ENCODE measurements around the gene NDUFB5.

Gene NDUFB5

DNA sequence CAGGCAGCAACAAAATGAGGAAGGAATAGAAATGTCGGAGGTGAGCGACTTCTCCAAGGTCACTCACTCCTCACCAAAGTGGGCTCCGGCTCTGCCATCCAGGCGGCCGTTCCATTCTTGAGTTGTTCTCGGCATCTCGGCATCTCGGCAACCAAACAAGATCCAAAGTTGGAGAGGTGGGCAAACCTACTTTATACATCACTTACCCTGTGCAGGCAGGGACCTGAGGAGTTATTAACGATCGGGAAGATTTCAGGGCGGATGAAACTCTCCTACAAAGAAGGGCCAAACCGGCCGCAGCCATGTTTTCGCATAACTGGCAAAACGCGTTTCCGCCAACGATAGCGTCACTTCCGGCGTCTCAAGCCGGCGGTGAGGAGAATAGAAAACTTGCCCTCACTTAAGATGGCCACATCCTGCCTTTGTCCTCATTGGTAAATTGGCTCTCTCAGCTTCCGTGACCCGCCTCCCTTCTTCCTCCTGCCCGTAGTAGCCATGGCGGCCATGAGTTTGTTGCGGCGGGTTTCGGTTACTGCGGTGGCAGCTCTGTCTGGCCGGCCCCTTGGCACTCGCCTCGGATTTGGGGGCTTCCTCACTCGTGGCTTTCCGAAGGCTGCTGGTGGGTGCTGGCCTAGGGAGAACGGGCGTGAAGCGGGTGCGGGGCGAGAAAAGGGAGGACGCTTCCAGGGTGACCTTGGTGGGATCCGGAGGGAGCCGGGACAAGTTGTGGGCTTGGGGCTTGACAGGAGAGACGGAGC, at the start of gene NDUFB5, which contains the start of gene MRPL47:
Gene NDUFB5, plus strand, starts transcription at position 474 of the 758 bp plus-strand sequence. Its CDS starts 22 bp downstream, at position 496.
Gene MRPL47, minus strand, starts transcription at position 318 of the 758 bp plus-strand sequence. Its CDS starts 14 bp downstream, at position 304.
- peak; percentile 90 for DNase-seq (ENCODE audit: low read depth)

DNA sequence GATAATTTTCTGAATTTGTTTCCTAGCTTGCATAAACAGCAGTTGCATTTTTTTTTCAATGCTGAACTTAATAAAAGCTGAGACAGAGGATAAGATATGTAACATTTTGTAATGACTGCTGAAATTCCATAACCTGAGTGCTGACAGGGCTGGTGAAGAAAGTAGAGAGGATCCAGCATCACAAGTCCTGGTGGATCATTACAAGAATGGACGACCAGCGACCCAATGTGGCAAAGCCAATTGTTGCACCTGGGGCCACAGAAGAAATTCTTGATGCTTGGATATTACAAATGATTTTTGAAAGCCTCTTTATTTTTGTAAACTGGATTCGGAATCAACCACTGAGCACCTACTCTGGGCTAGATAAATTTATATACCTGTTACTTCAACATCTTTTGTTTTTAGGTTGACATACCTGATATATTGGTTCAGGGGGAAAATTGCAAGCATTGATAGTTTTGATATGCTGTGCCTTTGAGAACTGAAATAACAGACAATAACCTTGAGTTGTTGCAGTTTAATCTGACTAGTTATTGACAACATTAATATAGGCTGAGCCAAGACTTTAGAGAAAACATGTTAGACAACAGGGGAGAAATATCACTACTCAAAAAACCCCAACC, 45.7 kb upstream of the NDUFB5 start:
- DNase-seq (ENCODE audit: low read depth) = no peak

DNA sequence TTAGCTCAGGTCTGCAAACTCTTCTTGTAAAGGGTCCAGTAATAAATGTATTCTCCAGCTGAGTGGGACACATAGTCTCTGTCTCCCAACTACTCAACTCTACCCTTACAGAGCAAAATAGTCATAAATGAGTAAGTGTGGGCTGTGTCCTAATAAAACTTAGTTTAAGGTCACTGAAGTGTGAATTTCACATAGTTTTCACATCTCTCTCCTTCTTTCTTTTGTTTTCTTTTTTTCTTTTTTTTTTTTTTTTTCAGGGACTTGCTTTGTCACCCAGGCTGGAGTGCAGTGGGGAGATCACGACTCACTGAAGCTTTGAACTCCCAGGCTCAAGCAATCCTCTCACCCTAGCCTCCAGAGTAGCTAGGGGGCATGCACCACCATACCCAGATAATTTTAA, 43.8 kb upstream of the NDUFB5 start:
- DNase-seq (ENCODE audit: low read depth) = no peak

DNA sequence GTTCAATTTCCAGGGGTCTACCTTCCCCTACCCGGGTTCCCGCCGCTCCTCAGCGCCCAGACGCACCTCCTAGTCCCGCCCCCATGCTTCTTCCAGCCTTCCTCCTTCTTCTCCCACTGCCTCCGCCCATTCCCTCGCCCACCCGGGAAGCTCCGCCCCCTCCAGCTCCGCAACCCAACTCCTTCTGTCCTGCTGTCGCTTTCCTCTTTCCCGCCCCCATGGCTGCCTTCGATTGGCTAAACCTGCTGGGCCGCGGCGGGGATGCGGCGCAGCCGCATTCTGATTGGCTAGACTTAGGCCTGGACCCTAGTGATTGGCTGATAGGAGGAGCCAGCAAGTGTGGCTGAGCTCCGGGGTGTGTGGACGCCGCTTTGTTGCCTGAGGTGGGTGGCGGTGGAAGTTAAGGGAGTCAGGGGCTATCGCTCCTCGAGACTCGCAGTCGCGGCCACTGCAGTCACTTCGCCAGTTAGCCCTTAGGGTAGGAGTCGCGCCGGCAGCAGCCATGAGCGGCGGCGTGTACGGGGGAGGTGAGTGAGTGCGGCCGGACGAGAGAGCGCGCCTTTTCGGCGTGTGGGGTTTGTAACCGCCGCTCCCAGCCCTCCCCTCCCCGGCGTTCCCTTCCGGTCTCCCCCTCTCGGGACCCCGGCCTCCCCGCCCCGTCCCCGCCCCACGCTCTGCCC, 41.9 kb upstream of the NDUFB5 start, which contains the start of gene ACTL6A:
Gene ACTL6A, plus strand, starts transcription at position 336 of the 680 bp plus-strand sequence. Its CDS starts 167 bp downstream, at position 503.
- DNase-seq (ENCODE audit: low read depth) = peak; percentile 97

DNA sequence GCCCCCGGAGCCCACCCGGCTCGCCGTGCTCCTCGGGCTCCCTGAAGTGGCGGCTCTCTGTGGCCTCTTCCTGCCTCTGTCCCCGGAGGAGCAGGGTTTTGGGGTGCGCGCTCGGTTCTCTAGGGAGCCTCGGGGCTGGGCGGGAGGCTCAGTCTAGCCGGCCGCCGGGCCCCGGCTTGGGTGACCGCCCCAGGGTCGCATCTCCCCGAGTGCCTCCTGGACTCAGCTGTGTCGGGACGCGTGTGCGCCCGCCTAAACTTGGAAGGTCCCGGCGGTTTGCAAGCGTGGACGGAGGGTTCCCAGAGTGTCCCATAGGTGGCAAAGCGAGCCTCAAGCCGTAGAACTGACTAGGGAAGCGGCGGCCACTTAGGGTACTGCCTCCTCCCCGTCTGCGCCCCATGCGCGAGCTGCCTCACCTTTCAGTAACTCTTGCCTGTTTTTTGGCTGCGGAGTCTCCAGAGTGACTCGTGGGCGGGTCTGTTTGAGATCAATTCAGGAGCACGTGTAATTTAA, 41.3 kb upstream of the NDUFB5 start:
- DNase-seq (ENCODE audit: low read depth) = peak; percentile 32

DNA sequence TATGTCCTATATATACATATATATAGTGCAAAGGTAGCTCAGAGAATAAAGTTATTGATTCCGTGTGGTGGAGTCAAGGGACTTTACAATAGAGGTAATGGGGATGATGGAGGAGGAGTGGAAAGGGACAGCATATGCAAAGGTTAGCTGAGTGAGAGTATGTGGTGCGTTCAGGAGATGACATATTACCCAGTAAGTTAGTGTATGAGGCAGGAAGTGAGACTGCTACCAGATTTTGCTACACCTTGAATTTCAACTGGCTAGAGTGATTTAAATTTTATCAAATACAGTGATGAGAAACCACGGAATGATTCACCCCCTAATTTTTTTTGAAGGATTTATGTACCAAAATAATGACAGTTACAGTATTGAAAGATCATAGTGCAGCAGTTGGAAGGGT, 39.1 kb upstream of the NDUFB5 start:
- DNase-seq (ENCODE audit: low read depth) = no peak

DNA sequence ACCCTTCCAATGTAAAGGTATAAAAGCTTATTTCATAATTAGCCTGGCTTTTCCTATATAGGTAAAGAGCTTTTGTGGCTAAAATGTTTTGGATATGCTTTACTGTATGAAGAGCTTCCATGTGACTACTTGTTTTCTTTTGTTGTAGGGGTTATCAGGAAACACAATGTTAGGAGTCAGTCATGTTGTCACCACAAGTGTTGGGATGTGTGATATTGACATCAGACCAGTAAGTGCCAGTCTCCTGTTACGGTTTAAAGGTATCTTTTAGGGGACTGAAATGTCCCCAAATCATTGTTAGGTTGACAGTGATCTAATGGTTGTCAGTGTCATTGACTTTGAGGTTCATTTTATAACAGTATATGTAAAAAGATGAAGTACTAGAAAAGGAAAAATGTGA, 23.6 kb upstream of the NDUFB5 start:
- DNase-seq (ENCODE audit: low read depth) = no peak

DNA sequence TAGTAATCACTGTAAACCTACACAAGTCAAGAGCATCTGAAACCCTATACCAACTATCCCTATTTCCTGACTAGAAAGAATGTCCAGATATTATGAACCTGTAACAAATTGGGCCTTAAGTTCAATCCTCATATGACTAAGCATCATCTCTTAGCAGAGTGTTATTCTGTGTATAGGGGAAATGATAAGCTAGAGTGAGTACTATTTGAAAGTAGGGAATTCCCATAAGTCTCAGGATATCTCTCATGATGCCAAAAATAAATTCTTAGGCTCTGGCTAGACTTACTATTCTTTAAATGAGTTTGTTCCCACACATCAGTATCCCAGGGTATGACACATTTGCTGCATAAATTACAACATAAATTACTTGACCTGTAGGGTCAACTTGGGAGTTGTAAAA, 15.5 kb upstream of the NDUFB5 start:
- no peak for DNase-seq (ENCODE audit: low read depth)

DNA sequence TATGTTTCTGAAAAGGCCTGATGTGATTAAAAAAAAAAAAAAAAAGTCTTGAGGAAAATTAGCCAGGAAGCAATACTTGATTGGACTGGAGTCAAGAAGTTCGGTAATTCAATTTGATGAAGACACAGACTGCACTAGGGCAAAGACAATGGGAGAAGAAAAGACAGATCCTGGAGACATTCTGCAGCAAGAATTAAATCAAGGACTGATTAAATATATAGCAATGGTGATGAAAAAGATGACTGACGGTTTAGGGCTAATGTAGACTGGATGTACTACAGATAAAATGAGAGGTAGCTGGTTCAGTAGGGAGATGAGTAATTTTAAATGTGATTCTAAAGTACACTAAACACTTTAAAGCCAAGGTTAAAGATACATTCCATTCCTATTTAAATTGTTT, 13.9 kb upstream of the NDUFB5 start:
- DNase-seq (ENCODE audit: low read depth) = no peak

DNA sequence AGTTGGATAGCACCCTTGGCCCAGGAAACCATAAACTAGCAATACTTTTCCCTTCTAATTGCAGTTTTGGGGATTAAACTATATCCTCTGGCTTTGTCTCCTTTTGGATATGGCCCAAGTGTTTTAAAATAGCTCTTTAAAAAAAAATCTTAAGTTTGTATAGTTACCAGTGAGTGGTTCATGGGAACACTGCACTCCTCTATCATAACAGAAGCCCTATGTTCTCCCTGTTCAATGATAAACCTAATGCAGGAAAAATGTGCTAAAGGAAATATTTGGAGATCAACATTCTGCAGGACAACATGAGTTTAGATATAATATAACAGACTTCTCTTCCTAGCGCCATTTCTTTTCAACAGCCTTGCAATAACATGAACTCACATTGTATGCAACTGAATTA, 13.3 kb upstream of the NDUFB5 start:
- no peak for DNase-seq (ENCODE audit: low read depth)

DNA sequence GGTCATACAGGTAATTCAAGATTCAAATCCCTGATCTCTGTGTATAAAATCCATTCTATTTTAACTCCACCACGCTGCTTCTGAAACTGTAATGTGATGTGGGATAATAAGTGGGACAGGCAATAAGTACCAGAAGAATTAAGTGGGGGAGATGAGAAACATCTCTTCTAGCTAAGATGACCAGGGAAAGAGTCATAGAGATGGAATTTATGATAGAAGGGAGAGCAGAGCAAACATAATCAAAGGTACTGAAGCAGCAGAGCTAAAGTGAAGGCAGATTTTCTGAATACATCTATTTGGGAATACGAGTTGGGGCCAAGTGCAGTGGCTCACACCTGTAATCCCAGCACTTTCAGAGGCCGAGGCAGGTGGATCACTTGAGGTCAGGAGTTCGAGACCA, 5.1 kb upstream of the NDUFB5 start:
- no peak for DNase-seq (ENCODE audit: low read depth)

DNA sequence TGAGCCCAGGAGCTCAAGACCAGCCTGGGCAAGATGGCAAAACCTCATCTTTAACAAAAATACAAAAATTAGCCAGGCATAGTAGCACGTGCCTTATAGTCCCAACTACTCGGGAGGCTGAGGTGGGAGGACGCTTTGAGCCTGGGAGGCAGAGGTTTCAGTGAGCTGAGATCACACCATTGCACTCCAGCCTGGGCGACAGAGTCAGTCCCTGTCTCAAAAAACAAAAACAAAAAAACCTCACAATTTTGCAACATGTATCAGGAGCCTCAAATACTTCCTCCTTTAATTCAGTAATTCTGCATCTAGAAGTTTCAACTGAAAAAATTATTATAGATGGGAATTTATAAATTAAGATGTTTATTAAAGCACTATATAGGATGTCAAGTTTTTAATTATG, 1.3 kb upstream of the NDUFB5 start:
- no peak for DNase-seq (ENCODE audit: low read depth)

DNA sequence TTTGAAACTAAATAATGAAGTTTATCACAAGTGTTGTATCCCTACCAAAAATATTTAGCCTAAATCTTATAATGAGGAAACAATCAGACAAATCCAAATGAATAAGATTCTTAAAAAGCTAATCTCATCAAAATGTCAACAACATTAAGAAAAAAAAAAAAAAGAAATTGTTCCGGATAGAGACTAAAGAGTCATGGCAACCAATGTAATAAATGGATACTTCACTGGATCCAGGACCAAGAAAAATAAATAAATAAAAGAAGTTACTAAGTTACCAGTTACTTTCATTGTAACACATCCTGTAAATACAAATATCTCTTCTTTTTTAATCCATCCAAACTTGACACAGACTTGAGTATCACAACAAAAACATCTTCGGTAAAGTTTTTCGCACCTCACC, 763 bp upstream of the NDUFB5 start:
- no peak for DNase-seq (ENCODE audit: low read depth)

DNA sequence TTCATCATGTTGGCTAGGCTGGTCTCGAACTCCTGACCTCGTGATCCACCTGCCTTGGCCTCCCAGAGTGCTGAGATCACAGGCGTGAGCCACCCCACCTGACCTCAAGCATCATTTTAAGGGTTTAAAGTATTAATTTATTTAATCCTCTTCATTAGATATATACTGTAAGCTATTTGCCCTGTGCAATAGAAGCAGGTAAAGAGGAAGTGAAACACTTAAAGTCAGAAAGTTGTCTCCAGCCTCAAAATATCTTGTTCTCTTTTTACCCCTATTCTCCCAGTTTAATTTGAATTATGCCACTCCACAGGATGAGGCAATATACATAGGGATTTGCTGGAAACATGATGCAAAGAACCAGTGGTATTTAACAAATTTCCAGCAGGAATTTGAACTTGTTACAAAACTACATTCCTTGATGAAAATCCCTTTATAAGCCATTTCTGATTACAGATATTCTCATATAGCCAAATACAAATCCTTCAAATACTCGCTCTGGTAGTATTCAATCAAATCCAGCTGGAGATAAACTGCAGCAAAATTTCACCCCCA, 2.0 kb downstream of the NDUFB5 start:
- no peak for DNase-seq (ENCODE audit: low read depth)

DNA sequence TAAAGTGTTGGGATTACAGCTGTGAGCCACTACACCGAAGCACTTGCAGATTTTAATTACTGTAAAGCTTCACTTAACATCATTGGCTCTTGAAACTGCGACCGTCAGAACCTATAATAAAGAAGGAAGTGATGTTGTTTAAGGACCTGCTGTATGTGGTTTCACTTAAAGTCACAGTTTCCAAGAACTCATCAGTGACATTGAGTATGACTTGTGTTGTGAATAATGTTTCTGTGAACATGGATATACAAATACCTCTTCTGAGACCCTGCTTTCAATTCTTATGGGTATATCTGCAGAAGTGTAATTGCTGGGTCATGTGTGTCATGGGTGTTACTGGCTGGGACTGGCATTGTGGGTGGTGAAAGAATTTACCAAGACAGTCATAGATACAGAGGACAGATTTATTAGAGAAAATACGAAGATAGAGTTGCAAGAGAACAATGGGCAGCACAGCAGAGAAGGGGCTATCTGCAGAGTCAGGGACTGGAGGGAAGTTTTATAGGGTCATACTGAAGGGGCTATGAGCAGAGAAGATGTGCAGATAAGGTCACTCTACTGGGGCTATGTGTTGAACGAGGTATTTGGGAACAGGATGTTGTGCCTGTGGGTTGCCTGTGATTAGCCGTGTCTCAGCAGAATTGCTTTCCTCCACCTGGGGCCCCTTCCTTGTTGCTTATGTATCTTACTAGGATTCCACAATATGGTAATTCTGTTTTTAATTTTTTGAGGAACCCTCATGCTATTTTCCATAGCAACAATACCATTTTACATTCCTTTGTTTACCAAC, 4.5 kb downstream of the NDUFB5 start:
- DNase-seq (ENCODE audit: low read depth) = no peak

DNA sequence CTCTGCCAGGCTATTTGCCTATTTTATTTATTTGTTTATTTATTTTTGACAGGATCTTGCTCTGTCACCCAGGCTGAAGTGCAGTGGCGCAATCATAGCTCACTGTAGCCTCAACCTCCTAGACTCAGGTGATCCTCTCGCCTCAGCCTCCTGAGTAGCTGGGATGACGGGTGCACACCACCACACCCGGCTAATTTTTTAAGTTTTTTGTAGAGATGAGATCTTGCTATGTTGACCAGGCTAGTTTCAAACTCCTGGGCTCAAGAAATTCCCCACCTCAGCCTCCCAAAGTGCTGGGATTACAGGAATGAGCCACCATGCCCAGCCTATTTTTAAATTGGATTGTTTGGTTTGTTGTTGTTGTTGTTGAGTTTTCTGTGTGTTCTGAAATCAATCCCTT, 5.5 kb downstream of the NDUFB5 start:
- no peak for DNase-seq (ENCODE audit: low read depth)

DNA sequence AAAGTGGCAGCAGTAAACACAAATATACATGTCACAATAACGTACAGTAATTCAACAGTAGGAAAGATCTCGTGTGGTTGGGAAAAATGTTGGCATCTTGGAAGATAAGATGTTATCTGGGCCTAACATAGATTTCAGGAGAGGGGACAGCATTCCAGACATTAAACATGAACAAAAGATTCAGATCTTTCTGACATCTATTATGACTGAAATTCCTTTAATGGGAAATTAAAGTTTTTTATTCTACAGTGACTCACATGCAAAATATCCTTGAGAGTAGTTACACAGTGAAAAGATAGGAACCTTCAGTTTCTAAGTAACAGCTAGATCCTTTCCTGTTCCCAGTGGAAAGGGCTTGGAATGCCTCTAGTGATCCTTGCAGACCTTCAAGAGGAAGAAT, 9.2 kb downstream of the NDUFB5 start:
- DNase-seq (ENCODE audit: low read depth) = no peak

DNA sequence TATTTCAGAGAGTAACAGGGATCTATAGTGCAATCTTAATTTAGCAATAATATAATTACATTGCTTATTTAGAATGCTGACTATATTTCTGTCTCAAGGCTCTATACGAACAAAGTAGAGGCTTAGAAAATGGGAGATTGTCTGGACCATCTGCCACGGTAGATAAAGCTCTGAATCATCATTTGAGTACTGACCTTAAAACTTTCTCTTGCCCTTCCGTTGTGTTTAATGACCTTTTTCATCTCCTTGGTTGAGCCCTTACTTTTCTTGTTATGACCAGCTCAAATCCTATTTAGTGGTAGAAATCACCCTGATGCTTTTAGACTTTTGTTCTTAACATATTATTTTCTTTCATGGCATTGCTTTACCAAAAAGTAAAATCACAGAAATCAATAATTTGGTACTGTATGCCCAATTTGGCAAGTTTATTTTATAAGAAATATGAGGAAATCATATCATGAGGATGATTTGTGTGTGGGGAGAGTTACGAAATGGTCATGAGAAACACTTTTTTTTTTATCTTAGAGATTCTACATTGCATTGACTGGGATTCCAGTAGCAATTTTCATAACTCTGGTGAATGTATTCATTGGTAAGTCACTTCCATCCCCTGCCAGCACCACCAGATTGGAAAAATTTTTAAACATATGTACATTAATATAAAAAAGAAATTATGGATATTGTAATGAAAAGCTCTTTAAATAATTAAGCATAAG, 11.0 kb downstream of the NDUFB5 start:
- no peak for DNase-seq (ENCODE audit: low read depth)

DNA sequence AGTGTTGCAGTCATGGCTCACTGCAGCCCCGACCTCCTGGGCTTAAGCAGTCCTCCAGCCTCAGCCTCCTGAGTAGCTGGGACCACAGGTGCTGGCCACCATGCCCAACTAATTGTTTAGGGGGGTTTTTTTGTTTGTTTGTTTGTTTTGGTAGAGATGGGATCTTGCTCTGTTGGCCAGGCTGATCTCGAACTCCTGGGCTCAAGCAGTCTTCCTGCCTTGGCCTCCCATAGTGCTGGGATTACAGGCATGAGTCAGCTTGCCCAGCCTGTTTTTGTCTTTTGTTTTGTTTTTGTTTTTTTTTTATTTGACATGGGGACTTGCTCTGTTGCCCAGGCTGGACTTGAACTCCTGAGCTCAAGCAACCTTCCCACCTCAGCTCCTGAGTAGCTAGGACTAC, 17.4 kb downstream of the NDUFB5 start:
- DNase-seq (ENCODE audit: low read depth) = no peak

DNA sequence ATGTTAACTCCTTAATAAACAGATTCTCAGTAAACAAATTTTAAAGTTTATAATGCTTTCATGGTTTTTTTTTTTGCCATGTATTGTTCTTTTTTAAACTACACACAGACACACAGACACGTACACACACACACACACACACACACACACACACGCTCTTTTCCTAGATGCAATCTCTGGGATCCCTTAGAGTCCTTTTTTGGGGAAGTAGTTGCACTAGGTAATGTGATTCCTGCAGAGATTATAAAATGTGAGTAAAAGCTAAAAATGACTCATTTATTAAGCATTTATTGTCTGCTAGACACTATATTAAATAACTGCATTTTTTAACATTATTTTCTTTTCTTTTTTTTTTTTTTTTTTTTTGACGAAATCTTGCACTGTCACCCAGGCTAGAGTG, 19.9 kb downstream of the NDUFB5 start:
- no peak for DNase-seq (ENCODE audit: low read depth)
